Lower lobe of right lung (tissue), 2 donors: ENCODE measurements around the gene INPP5D. TPM values are rescaled to one million over a fixed set of nuclear protein-coding genes. Genes with fewer than 3 reads are reported as not detected.

Experiments used
- ATAC-seq, 2 donors: fragments of 200-7000 bp; cut with Tn5 transposase; one replicate each; pipeline ENCODE4 v1.9.1; 2020 to 2022; ENCODE audit warnings: mild to moderate bottlenecking in 2 of 2, moderate library complexity in 2 of 2
- DNase-seq: peaks from one replicate; pipeline ENCODE4 v3.0.0-alpha.2; 2020
- H3K27ac ChIP-seq: fragments of 200-600 bp; one replicate; pipeline ENCODE4 v1.8.0; 2022
- H3K27me3 ChIP-seq: fragments of 200-600 bp; one replicate; pipeline ENCODE4 v1.8.0; 2022; ENCODE audit warnings: low read depth
- H3K36me3 ChIP-seq: fragments of 200-600 bp; one replicate; pipeline ENCODE4 v1.8.0; 2022; ENCODE audit warnings: mild to moderate bottlenecking
- H3K4me1 ChIP-seq: fragments of 200-600 bp; one replicate; pipeline ENCODE4 v1.8.0; 2022
- H3K4me3 ChIP-seq: fragments of 200-600 bp; one replicate; pipeline ENCODE4 v1.8.0; 2022; ENCODE audit warnings: mild to moderate bottlenecking
- H3K9me3 ChIP-seq: fragments of 200-600 bp; one replicate; pipeline ENCODE4 v1.8.0; 2022
- intact Hi-C: fragments of 100-400 bp; cut with DNase I; formaldehyde crosslinking; loops from one replicate; pipeline ENCODE4 v1.11.0; 2022
- long read RNA-seq: library from polyadenylated mRNA; unstranded; transcript quantifications from one replicate; pipeline ENCODE4 v2.0.0, GENCODE V29; 2021
- total RNA-seq: library from RNA; stranded (reverse); fragmentation: NEBNext Ultra II Directional; extraction: Animal tissue kit (Norgen Biotek cat#: 25700); gene quantifications from one replicate; pipeline ENCODE4 v1.2.1, GENCODE V29; 2021
- TF ChIP-seq, protein P1 (sequence below): fragments of 200-600 bp; IDR thresholded peaks from one replicate; pipeline ENCODE4 v1.8.0; 2022; ENCODE audit warnings: antibody characterized with exemption, mild to moderate bottlenecking
- donor health status: DM: no; HTN: yes; CAD: no; lungs with severe emphysema.

Gene INPP5D
- 32.0 TPM for total RNA-seq
- long read RNA-seq, full-length matches to known transcripts = 4 of 52 reads
- long read RNA-seq, partial matches to known transcripts = 34 of 52 reads
- long read RNA-seq, other reads (novel, unspliced or antisense) = 14 of 52 reads

DNA sequence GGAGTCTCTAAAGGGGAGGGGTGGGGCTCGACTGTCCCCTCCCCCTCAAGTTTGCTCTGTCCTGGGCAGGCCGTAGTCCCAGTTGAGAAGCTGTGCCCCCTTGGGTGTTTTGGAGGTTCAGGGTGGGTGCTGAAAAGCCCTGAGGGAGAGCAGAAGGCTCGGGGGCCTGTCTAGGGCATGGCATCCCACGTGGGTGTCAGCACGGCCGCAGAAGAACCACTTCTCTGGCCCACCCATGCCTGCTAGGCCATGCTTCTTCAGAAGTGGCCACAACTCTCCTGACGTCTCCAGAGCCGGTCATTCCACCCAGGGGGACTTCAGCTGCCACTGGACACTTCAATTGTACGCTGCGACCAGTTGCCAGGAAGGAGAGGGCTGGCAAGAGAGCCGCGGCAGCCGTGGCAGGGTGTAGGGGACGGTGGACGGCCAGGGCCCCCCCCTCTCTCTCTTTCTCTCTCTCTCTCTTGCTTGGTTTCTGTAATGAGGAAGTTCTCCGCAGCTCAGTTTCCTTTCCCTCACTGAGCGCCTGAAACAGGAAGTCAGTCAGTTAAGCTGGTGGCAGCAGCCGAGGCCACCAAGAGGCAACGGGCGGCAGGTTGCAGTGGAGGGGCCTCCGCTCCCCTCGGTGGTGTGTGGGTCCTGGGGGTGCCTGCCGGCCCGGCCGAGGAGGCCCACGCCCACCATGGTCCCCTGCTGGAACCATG lies at the start of gene INPP5D:
Gene INPP5D (plus strand): TSS at position 546 of the 704 bp plus-strand sequence. CDS start 137 bp downstream, at position 683.
- Histone ChIP-seq H3K27ac (peak within 1 kb of the TSS; percentile 88), H3K27me3 (no peaks in the 10 kb centered on the region), H3K4me1 (peaks cover 55% of the 10 kb centered on the region), H3K36me3 (no peaks in the 10 kb centered on the region), H3K9me3 (no peaks in the 10 kb centered on the region), H3K4me3 (peak within 1 kb of the TSS; percentile 65)
- ATAC-seq (peak; percentile 80 to 82), DNase-seq (peak; percentile 76)
- intact Hi-C loops = no loop called here
- TF ChIP-seq, protein P1, sequence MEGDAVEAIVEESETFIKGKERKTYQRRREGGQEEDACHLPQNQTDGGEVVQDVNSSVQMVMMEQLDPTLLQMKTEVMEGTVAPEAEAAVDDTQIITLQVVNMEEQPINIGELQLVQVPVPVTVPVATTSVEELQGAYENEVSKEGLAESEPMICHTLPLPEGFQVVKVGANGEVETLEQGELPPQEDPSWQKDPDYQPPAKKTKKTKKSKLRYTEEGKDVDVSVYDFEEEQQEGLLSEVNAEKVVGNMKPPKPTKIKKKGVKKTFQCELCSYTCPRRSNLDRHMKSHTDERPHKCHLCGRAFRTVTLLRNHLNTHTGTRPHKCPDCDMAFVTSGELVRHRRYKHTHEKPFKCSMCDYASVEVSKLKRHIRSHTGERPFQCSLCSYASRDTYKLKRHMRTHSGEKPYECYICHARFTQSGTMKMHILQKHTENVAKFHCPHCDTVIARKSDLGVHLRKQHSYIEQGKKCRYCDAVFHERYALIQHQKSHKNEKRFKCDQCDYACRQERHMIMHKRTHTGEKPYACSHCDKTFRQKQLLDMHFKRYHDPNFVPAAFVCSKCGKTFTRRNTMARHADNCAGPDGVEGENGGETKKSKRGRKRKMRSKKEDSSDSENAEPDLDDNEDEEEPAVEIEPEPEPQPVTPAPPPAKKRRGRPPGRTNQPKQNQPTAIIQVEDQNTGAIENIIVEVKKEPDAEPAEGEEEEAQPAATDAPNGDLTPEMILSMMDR = no peak

DNA sequence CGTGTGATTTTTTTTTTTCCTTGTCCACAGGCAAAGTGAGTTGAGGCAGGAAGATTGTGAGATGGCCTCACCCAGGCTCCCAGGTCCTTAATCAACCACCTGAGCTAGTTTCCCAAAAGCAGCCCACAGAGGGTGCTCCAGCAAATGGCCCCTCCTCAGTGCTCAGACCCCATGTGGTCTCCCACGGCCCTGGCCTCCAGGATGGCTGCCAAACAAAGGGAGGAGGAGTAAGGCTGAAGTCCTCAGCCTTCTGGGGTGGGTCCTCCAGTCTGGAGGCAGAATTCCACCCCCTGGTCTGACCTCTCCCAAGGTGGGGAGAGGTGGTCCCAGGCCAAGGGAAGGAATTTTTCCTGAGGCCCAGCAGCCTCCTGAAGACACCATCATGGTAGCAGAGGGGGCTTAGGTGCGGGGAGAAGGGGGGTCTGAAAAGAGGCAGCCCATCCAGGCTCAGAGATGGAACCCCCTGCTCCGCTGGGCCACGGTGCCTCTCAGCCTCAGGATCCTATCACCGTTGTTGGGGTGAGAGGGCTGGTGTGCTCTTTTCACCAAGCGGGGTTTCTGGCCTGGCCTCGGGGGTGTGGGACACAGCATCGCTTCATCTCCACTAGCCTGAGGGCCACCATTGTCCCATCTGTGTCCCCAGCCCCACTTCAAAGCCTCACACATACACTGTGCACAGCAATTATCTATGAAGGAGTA lies 49.4 kb upstream of the INPP5D start:
- TF ChIP-seq, protein P1 = no peak
- DNase-seq = no peak

DNA sequence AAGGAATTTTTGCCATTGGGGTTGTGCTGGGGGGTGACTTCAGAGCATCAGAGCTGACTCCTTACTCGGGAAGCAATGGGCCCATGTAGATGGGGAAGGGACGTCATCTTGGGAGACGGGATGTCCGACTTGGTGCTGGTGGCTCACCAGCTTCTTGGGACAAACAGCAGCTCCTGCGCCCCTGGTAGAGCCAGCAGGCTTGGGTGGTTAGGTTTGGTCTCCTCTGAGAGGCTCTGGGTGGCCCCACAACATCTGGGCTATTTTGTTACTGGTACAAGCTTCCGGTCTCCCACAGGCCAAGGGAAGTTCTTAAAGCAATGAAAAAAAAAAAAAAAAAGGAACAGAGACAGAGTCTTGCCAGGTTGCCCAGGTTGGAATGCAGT lies 48.9 kb upstream of the INPP5D start:
- H3K27me3 ChIP-seq = no peaks in the 10 kb centered on the region
- ATAC-seq = no peak
- H3K9me3 ChIP-seq = no peaks in the 10 kb centered on the region
- DNase-seq = no peak
- TF ChIP-seq, protein P1 = no peak
- H3K4me3 ChIP-seq = no peak overlapping the region
- H3K36me3 ChIP-seq = no peaks in the 10 kb centered on the region
- H3K27ac ChIP-seq = no peak overlapping the region
- intact Hi-C loops = no loop called here
- peaks cover 9% of the 10 kb centered on the region for H3K4me1 ChIP-seq

More for the DNA sequence above, 49.4 kb upstream of the INPP5D start:
- H3K27ac ChIP-seq = no peak overlapping the region
- peaks cover 9% of the 10 kb centered on the region for H3K4me1 ChIP-seq
- H3K9me3 ChIP-seq = no peaks in the 10 kb centered on the region
- intact Hi-C loops = no loop called here
- no peaks in the 10 kb centered on the region for H3K36me3 ChIP-seq
- no peaks in the 10 kb centered on the region for H3K27me3 ChIP-seq
- no peak for ATAC-seq
- H3K4me3 ChIP-seq = no peak overlapping the region

DNA sequence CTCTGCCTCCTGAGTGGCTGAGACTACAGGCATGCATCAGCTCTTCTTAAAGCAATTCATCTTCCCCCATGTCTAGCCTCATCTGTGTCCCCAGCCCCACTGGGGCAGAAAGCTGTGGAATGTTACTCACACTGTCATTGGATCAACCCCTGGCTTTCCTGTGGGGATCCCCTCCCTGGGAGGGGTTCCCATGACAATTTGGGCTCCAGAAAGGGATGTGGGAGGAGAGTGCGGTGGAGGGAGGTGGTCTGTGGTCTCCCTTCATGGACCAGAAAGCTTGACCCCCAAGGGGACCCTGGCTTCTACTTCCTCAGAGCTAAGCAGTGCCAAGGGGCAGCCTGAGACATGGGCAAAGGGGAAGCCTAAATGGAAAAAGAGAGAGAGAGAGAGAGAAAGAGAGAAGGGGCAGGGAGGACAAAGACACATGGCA lies 48.4 kb upstream of the INPP5D start:
- H3K9me3 ChIP-seq = no peaks in the 10 kb centered on the region
- DNase-seq = no peak
- no peaks in the 10 kb centered on the region for H3K36me3 ChIP-seq
- no peak overlapping the region for H3K4me3 ChIP-seq
- H3K27ac ChIP-seq = no peak overlapping the region
- ATAC-seq = no peak
- H3K4me1 ChIP-seq = peaks cover 9% of the 10 kb centered on the region
- TF ChIP-seq, protein P1 = no peak
- H3K27me3 ChIP-seq = no peaks in the 10 kb centered on the region
- intact Hi-C loops = no loop called here

DNA sequence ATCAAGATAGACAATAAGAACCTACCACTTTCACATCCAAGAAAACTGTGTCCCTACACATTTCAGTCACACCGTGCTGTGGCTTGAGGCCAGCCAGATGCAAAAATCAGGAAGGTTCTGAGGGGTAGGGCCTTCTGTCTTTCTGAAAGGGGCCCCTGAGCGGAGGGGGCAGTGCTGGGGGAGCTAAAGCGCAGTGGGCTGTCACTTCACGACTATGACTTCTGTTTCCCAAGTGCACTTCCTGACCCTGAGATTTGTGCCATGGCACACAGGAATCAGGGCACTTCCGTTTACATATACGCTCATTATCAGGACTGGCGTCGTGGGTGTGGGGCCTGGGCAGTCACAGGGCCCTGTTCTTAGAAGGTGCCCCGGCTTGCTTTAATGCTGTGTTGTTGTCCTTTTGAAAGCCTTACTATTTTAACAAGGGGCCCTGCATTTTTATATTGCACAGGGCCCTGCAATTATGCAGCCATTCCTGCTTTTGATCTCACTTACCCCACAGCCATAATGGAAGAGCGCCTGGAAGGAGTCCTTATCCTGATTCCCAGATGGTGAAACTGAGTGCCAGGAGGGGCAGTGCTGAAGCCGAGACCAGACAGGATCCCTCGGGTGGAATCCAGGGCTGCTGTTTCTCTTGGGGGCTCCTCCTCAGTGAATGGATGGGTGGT lies 47.7 kb upstream of the INPP5D start:
- Histone ChIP-seq H3K9me3 (no peaks in the 10 kb centered on the region), H3K4me3 (no peak overlapping the region), H3K27me3 (no peaks in the 10 kb centered on the region), H3K27ac (no peak overlapping the region), H3K36me3 (no peaks in the 10 kb centered on the region), H3K4me1 (peaks cover 9% of the 10 kb centered on the region)
- intact Hi-C loops = no loop called here
- TF ChIP-seq, protein P1 = no peak
- peak in 1 of 2 donors; percentile 31 for ATAC-seq
- no peak for DNase-seq
